ENCODE data around the gene AMOTL1.

GRCh38 chr11:94855666-94856065 lies 87.5 kb downstream of the AMOTL1 start:
- TF ChIP-seq CTCF (conservative IDR thresholded peaks at IDR 0.05; ENCODE audit: low read depth, low read length) (no peak), EZH2phosphoT487 (IDR thresholded peaks at IDR 0.05; ENCODE audit: borderline replicate concordance, low read length) (no peak), EZH2 (IDR thresholded peaks at IDR 0.05; ENCODE audit: low read length, unreplicated experiment) (no peak)
